HEK293 (cell line): Measurements from ENCODE around the gene LZTR1.

Experiments used
- CTCF ChIP-seq: fragments of 450-650 bp; formaldehyde crosslinking; IDR thresholded peaks from 2 replicates; pipeline ENCODE4 v1.5.1; 2016; ENCODE audit warnings: missing biosample characterization, missing genetic modification characterization
- KLF17 ChIP-seq: fragments of 450-650 bp; formaldehyde crosslinking; IDR thresholded peaks from 2 replicates; pipeline ENCODE4 v1.5.1; 2016; ENCODE audit warnings: missing biosample characterization, missing genetic modification characterization
- SETDB1 ChIP-seq: IDR thresholded peaks from one replicate; pipeline ENCODE4 v1.6.1; 2017; ENCODE audit warnings: mild to moderate bottlenecking, low read length, moderate library complexity, mixed read lengths; ENCODE audit not compliant: insufficient read length
- TCF7L2 ChIP-seq: IDR thresholded peaks from 2 replicates; pipeline ENCODE4 v1.6.1; 2011; ENCODE audit warnings: low read depth, mild to moderate bottlenecking, inconsistent platforms, low read length, moderate library complexity, borderline replicate concordance
- ZNF184 ChIP-seq: fragments of 450-650 bp; IDR thresholded peaks from 2 replicates; pipeline ENCODE4 v1.5.1; 2018; ENCODE audit warnings: missing biosample characterization, mild to moderate bottlenecking, missing genetic modification characterization
- ZNF302 ChIP-seq: fragments of 450-650 bp; formaldehyde crosslinking; IDR thresholded peaks from 2 replicates; pipeline ENCODE4 v1.5.1; 2016; ENCODE audit warnings: missing biosample characterization, missing genetic modification characterization, low read depth
- ZNF404 ChIP-seq: fragments of 450-650 bp; formaldehyde crosslinking; IDR thresholded peaks from 2 replicates; pipeline ENCODE4 v1.5.1; 2017; ENCODE audit warnings: missing biosample characterization, missing genetic modification characterization
- ZNF626 ChIP-seq: fragments of 450-650 bp; sonication (Bioruptor Pico); formaldehyde crosslinking; IDR thresholded peaks from 2 replicates; pipeline ENCODE4 v1.5.1; 2018; ENCODE audit warnings: missing biosample characterization, missing genetic modification characterization, inconsistent platforms
- ZNF645 ChIP-seq: fragments of 450-650 bp; formaldehyde crosslinking; IDR thresholded peaks from 2 replicates; pipeline ENCODE4; 2016; ENCODE audit warnings: missing biosample characterization, missing genetic modification characterization
- ZNF704 ChIP-seq: fragments of 450-650 bp; formaldehyde crosslinking; IDR thresholded peaks from 2 replicates; pipeline ENCODE4 v1.5.1; 2016; ENCODE audit warnings: missing biosample characterization, missing genetic modification characterization
- ZNF830 ChIP-seq: fragments of 450-650 bp; IDR thresholded peaks from 2 replicates; pipeline ENCODE4 v1.5.0; 2018; ENCODE audit warnings: missing biosample characterization, missing genetic modification characterization, low read depth, mild to moderate bottlenecking, moderate library complexity
- ZSCAN18 ChIP-seq: fragments of 450-650 bp; formaldehyde crosslinking; IDR thresholded peaks from 2 replicates; pipeline ENCODE4 v1.5.1; 2016; ENCODE audit warnings: missing biosample characterization, missing genetic modification characterization
- TF ChIP-seq, protein P1 (sequence below): fragments of 450-650 bp; formaldehyde crosslinking; IDR thresholded peaks from 2 replicates; pipeline ENCODE4 v1.5.1; 2016; ENCODE audit warnings: missing biosample characterization, missing genetic modification characterization

GRCh38 chr22:20946080-20946986, 35.8 kb upstream of the LZTR1 start:
- TF ChIP-seq ZSCAN18 (tag by site-specific recombination) = no peak
- no peak for TF ChIP-seq ZNF626 (tag by site-specific recombination)
- TF ChIP-seq ZNF704 = no peak
- TF ChIP-seq ZNF302 = no peak
- no peak for TF ChIP-seq CTCF (tag by site-specific recombination)
- TF ChIP-seq ZNF830 (tag by site-specific recombination) = no peak
- TF ChIP-seq SETDB1 = no peak
- no peak for TF ChIP-seq ZNF184 (tag by site-specific recombination)
- TF ChIP-seq ZNF404 = no peak
- TF ChIP-seq TCF7L2 = no peak
- TF ChIP-seq ZNF645 (tag by site-specific recombination) = no peak
- TF ChIP-seq, protein P1, sequence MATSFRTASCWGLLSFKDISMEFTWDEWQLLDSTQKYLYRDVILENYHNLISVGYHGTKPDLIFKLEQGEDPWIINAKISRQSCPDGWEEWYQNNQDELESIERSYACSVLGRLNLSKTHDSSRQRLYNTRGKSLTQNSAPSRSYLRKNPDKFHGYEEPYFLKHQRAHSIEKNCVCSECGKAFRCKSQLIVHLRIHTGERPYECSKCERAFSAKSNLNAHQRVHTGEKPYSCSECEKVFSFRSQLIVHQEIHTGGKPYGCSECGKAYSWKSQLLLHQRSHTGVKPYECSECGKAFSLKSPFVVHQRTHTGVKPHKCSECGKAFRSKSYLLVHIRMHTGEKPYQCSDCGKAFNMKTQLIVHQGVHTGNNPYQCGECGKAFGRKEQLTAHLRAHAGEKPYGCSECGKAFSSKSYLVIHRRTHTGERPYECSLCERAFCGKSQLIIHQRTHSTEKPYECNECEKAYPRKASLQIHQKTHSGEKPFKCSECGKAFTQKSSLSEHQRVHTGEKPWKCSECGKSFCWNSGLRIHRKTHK (tag by site-specific recombination) = no peak
- no peak for TF ChIP-seq KLF17 (tag by site-specific recombination)
